ENCODE data around the gene DNAJB8. TPM values are rescaled to one million over a fixed set of nuclear protein-coding genes. Genes with fewer than 3 reads are reported as not detected.

Gene DNAJB8
- total and polyA plus RNA-seq, 9 of the 15 experiments (the other 6 are each of a cell fraction or from before 2014, with no cell fraction given), result not detected

DNA sequence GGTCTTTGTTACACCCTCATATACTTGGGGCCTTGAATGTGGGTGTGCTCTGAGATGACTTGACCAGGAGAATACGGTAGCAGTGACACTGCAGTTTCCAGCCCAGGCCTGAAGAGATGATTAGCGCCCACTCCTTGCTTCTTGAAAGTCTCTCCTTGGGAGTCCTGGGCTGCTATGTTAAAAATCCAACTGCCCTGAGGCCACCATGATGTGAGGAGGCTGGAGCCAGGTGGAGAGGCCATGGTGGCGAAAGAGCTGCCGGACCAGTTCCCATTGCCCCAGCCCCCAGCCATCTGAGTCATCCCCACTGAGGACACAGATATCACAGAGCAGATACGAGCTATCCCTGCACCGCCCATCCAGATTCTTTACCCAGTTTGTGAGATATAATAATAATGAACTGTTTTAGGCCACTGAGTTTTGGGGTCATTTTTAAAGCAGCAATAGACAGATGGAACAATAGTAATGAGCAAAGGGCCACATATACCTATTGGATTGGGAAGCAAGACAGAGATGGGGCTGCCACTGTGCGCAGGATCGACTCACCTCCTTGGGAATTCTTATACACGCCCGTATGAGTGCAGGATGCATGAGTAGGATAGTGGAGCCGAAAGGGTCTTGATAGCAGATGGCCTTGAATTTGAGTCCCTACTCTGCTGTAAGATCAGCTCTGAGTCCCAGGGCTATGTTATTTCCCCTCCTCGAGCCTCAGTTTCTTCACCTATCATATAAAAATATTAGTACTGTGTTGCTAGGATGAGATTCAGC is 38.5 kb upstream of the DNAJB8 start (continued):
- TF ChIP-seq, protein P1, sequence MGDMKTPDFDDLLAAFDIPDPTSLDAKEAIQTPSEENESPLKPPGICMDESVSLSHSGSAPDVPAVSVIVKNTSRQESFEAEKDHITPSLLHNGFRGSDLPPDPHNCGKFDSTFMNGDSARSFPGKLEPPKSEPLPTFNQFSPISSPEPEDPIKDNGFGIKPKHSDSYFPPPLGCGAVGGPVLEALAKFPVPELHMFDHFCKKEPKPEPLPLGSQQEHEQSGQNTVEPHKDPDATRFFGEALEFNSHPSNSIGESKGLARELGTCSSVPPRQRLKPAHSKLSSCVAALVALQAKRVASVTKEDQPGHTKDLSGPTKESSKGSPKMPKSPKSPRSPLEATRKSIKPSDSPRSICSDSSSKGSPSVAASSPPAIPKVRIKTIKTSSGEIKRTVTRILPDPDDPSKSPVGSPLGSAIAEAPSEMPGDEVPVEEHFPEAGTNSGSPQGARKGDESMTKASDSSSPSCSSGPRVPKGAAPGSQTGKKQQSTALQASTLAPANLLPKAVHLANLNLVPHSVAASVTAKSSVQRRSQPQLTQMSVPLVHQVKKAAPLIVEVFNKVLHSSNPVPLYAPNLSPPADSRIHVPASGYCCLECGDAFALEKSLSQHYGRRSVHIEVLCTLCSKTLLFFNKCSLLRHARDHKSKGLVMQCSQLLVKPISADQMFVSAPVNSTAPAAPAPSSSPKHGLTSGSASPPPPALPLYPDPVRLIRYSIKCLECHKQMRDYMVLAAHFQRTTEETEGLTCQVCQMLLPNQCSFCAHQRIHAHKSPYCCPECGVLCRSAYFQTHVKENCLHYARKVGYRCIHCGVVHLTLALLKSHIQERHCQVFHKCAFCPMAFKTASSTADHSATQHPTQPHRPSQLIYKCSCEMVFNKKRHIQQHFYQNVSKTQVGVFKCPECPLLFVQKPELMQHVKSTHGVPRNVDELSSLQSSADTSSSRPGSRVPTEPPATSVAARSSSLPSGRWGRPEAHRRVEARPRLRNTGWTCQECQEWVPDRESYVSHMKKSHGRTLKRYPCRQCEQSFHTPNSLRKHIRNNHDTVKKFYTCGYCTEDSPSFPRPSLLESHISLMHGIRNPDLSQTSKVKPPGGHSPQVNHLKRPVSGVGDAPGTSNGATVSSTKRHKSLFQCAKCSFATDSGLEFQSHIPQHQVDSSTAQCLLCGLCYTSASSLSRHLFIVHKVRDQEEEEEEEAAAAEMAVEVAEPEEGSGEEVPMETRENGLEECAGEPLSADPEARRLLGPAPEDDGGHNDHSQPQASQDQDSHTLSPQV (IDR thresholded peaks at IDR 0.05), result peak; percentile 71
- TF ChIP-seq MBD2 (IDR thresholded peaks at IDR 0.05; ENCODE audit: borderline replicate concordance, low read depth) (no peak), MYC (IDR thresholded peaks at IDR 0.05; ENCODE audit: low read depth, low read length) (0 out of 2 replicates have a peak, but pooled peaks have one; percentile 33), MYC (CRISPR knock-in tag; IDR thresholded peaks at IDR 0.05; ENCODE audit: borderline replicate concordance, low read depth) (no peak), ARID1B (IDR thresholded peaks at IDR 0.05) (peak; percentile 55), CEBPB (tag; IDR thresholded peaks at IDR 0.05) (peak; percentile 20; the same call in 1 of the 2 replicates), CC2D1A (IDR thresholded peaks at IDR 0.05) (no peak), NFIC (IDR thresholded peaks at IDR 0.05) (0 out of 2 replicates have a peak, but pooled peaks have one; percentile 11), MAFG (tag; conservative IDR thresholded peaks at IDR 0.05) (peak; percentile 87), C11orf30 (IDR thresholded peaks at IDR 0.05; ENCODE audit: low read depth) (peak; percentile 83), TRIM24 (IDR thresholded peaks at IDR 0.05) (peak; percentile 37 to 38; a peak in 2 of 4 replicates), ZNF124 (CRISPR knock-in tag; IDR thresholded peaks at IDR 0.05) (no peak), SMARCE1 (IDR thresholded peaks at IDR 0.05) (peak; percentile 26; the same call in 1 of the 2 replicates), JUN (IDR thresholded peaks at IDR 0.05; ENCODE audit: borderline replicate concordance, low read depth, low read length) (peak; percentile 72), JUN (CRISPR knock-in tag; IDR thresholded peaks at IDR 0.05; ENCODE audit: borderline replicate concordance) (no peak), ZNF76 (CRISPR knock-in tag; IDR thresholded peaks at IDR 0.05; ENCODE audit: borderline replicate concordance) (no peak), EGR1 (conservative IDR thresholded peaks at IDR 0.05) (peak; percentile 44), POLR2A (conservative IDR thresholded peaks at IDR 0.05) (no peak; the same call in 1 of the 2 replicates)
- TF ChIP-seq, protein P2, sequence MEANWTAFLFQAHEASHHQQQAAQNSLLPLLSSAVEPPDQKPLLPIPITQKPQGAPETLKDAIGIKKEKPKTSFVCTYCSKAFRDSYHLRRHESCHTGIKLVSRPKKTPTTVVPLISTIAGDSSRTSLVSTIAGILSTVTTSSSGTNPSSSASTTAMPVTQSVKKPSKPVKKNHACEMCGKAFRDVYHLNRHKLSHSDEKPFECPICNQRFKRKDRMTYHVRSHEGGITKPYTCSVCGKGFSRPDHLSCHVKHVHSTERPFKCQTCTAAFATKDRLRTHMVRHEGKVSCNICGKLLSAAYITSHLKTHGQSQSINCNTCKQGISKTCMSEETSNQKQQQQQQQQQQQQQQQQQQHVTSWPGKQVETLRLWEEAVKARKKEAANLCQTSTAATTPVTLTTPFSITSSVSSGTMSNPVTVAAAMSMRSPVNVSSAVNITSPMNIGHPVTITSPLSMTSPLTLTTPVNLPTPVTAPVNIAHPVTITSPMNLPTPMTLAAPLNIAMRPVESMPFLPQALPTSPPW (CRISPR knock-in tag; IDR thresholded peaks at IDR 0.05), result peak; percentile 21; the same call in 1 of the 2 replicates
- TF ChIP-seq, protein P3, sequence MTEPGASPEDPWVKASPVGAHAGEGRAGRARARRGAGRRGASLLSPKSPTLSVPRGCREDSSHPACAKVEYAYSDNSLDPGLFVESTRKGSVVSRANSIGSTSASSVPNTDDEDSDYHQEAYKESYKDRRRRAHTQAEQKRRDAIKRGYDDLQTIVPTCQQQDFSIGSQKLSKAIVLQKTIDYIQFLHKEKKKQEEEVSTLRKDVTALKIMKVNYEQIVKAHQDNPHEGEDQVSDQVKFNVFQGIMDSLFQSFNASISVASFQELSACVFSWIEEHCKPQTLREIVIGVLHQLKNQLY (CRISPR knock-in tag; conservative IDR thresholded peaks at IDR 0.05), result no peak
- TF ChIP-seq, protein P4, sequence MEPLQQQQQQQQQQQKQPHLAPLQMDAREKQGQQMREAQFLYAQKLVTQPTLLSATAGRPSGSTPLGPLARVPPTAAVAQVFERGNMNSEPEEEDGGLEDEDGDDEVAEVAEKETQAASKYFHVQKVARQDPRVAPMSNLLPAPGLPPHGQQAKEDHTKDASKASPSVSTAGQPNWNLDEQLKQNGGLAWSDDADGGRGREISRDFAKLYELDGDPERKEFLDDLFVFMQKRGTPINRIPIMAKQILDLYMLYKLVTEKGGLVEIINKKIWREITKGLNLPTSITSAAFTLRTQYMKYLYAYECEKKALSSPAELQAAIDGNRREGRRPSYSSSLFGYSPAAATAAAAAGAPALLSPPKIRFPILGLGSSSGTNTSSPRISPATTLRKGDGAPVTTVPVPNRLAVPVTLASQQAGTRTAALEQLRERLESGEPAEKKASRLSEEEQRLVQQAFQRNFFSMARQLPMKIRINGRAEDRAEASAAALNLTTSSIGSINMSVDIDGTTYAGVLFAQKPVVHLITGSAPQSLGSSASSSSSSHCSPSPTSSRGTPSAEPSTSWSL (CRISPR knock-in tag; IDR thresholded peaks at IDR 0.05; ENCODE audit: borderline replicate concordance), result no peak

Data from K562 (cell line).